Measurements from ENCODE around the gene RHOV. TPM values are rescaled to one million over a fixed set of nuclear protein-coding genes. Genes with fewer than 3 reads are reported as not detected.

Gene RHOV, protein sequence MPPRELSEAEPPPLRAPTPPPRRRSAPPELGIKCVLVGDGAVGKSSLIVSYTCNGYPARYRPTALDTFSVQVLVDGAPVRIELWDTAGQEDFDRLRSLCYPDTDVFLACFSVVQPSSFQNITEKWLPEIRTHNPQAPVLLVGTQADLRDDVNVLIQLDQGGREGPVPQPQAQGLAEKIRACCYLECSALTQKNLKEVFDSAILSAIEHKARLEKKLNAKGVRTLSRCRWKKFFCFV
- total RNA-seq: 0.06 TPM in 1 of 2 replicates, not detected in the other

GRCh38 chr15:40873694-40874561, at the start of gene RHOV:
RHOV (minus strand) TSS chr15:40874234; CDS start chr15:40874139, 95 bp downstream.

DNA sequence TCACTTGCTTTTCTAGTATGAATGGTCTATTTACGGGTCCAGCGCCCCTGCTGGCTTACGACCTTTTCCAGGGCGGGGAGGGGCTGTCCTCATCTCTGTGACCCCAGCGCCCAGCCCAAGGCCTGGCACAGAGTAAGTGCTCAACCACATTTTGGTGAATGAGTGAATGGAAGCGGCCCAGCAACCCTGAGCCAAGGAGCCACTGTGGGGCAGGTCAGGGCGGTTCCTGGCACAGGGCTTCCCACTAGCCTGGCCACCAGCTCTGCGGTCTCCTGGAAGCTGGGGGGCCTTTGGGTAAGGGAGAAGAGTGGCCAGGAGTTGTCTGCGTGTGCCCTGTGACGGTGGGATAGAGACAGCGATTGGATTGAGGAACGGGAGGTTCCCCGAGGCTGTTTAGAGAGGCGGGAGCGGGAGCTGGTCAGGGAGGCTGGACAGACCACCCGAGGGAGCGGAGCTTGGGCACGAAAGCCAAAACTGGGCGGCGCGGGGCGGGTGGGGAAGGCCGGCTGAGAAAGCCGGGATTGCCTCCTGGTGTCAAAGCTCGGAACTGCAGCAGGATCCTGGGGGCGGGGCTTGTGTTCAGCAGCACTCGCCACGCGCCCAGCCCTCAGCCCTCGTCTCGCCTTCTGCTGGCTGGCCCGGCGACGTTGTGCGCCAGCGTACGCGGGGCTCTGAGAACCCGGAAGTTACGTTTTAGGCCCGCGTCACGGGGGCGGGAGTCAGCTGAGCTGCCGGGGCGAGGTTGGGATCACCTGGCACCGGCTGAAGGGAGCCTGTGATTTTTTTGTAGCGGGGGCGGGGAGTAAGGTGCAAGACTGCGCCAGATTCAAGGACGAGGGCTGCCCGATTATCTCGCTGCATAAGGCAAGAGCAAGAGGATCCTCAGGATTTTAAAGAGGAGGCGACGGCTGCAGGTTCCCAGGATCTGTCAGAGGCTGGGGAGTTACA, 20.0 kb upstream of the RHOV start, which contains the start of gene VPS18:
TSS of gene VPS18 (plus strand) at position 718 of the 948 bp plus-strand sequence. CDS start 319 bp downstream, outside the sequence.

DNA sequence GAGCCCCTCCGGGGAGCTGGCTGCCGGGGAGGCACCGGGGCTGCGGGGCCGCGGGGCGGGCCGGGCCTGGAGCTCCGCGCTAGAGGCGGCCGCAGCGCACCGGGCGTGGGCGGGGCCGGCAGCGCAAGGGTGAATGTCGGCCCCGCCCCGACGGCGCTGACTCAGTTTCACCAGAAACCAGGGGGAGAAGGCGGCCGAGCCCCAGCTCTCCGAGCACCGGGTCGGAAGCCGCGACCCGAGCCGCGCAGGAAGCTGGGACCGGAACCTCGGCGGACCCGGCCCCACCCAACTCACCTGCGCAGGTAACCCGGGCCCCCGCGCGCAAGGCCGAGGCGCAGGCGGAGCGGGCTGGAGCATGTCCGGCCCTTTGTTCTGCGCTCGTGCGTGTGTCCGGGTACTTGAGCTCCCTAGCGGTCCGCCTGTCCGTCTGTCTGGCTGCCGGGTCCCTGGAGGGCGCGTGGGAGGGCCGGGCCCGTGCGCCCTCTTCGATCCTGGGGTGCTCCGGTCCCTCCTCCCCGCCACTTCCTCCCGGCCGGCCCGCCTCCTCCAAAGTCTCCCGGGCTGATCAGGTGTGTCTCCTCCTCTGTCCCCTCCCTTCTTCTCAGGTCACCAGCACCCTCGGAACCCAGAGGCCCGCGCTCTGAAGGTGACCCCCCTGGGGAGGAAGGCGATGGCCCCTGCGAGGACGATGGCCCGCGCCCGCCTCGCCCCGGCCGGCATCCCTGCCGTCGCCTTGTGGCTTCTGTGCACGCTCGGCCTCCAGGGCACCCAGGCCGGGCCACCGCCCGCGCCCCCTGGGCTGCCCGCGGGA, 29.9 kb downstream of the RHOV start, which contains the start of gene SPINT1:
TSS of gene SPINT1 (plus strand) at position 164 of the 811 bp plus-strand sequence. CDS start at position 671, 507 bp downstream.

DNA sequence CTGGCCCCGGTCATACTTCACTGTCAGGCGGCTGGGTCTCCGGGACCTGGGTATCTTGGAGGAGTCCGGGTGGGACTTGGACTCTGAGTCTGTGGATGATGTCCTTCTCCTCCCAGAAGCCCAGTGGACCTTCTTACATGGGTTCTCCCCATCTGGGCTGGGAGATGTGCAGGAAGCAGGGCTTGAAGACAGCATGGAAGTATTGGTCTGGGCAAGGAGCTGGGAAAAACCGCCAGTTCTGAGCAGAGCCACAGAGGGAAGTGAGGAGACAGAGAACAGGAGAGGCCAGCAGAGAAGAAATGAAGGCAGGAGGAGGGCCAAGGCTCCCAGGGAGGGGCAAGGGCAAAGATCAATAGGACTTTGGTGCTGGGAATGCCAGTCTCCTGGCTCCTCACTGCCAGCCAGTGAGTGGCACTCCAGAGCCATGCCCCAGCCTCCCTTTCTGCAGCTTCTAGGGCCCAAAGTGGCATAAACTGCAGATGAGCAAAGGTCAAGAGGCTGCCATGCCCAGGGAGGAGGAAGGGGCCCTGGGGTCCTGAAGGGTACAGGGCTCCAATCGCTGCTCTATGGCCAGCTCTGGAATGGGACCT, 45.5 kb downstream of the RHOV start, which contains the start of gene PPP1R14D:
TSS of gene PPP1R14D (minus strand) at position 262 of the 590 bp plus-strand sequence. CDS start at position 195, 67 bp downstream.

Other genes starting within 250 kb of the RHOV start
- gene RAD51, start 179.1 kb downstream of the RHOV start, total RNA-seq: 4.0 and 6.9 TPM in 2 replicates
- 16.0 and 24.0 TPM in 2 replicates for gene RMDN3, start 119.0 kb downstream of the RHOV start, total RNA-seq
- 2.4 and 3.2 TPM in 2 replicates for gene GCHFR, start 110.2 kb downstream of the RHOV start, total RNA-seq
- gene C15orf62, start 104.3 kb downstream of the RHOV start, total RNA-seq: under 0.01 and 0.06 TPM in 2 replicates
- 13.7 and 14.0 TPM in 2 replicates for gene ZFYVE19, start 67.1 kb downstream of the RHOV start, total RNA-seq
- gene DNAJC17, start 66.8 kb downstream of the RHOV start, total RNA-seq: 19.3 and 35.3 TPM in 2 replicates
- gene PPP1R14D, start 45.5 kb downstream of the RHOV start, total RNA-seq: not detected in 2 replicates
- gene SPINT1, start 30.2 kb downstream of the RHOV start, total RNA-seq: 0.06 and 0.26 TPM in 2 replicates
- gene VPS18, start 20.2 kb upstream of the RHOV start, total RNA-seq: 41.8 and 51.5 TPM in 2 replicates
- gene DLL4, start 55.1 kb upstream of the RHOV start, total RNA-seq: 0.56 and 1.5 TPM in 2 replicates
- gene CHAC1, start 79.2 kb upstream of the RHOV start, total RNA-seq: 2.8 and 5.3 TPM in 2 replicates
- gene INO80, start 242.0 kb upstream of the RHOV start, total RNA-seq: 22.4 and 23.1 TPM in 2 replicates